ENCODE results near the gene TSPYL2. TPM values are rescaled to one million over a fixed set of nuclear protein-coding genes. Genes with fewer than 3 reads are reported as not detected.

The TSPYL2 gene
- total RNA-seq, 3 donors from 2014 or later (not counting 1 experiment from before 2014, with no cell fraction given): 103 to 318 (median 139) TPM

- no peaks in the 10 kb centered on the region for H3K27me3 ChIP-seq (ENCODE audit: control insufficient read depth, insufficient read depth, low read length)
- 96% methylated on average over 21 of the region's 21 CpGs for WGBS (ENCODE audit: insufficient coverage)
- Mint-ChIP-seq H3K27me3 (ENCODE audit: low read depth in 2 of 2) (no peaks in the 10 kb centered on the region), H3K36me3 (no peaks in the 10 kb centered on the region), H3K4me1 (peaks cover 13 to 25% of the 10 kb centered on the region in 2 donors), H3K4me3 (no peak overlapping the region), H3K9me3 (no peaks in the 10 kb centered on the region), H3K27ac (no peak overlapping the region)
- H3K4me3 ChIP-seq (ENCODE audit: low read length): no peak overlapping the region
- H3K4me1 ChIP-seq (ENCODE audit: control insufficient read depth, insufficient read depth, low read length): peaks cover 16% of the 10 kb centered on the region
- H3K27ac ChIP-seq (ENCODE audit: low read length): no peak overlapping the region
- DNase-seq: no peak
- H3K9me3 ChIP-seq (ENCODE audit: control insufficient read depth, insufficient read depth, low read length): no peaks in the 10 kb centered on the region
- H3K36me3 ChIP-seq (ENCODE audit: control insufficient read depth, insufficient read depth, low read length): no peaks in the 10 kb centered on the region
- intact Hi-C loops (cut with micrococcal nuclease): no loop called here
- no peak for ATAC-seq
- TF ChIP-seq CTCF (IDR thresholded peaks at IDR 0.05): no peak
Observed at GRCh38 chrX:53076671-53077070, 5.5 kb upstream of the TSPYL2 start.

GRCh38 chrX:53077207-53078197 is 4.7 kb upstream of the TSPYL2 start:
- TF ChIP-seq CTCF (IDR thresholded peaks at IDR 0.05): no peak
- no peaks in the 10 kb centered on the region for H3K9me3 Mint-ChIP-seq
- no peaks in the 10 kb centered on the region for H3K27me3 Mint-ChIP-seq (ENCODE audit: low read depth in 2 of 2)
- 92% methylated on average over 25 of the region's 27 CpGs for WGBS (ENCODE audit: insufficient coverage)
- no peaks in the 10 kb centered on the region for H3K27me3 ChIP-seq (ENCODE audit: control insufficient read depth, insufficient read depth, low read length)
- peaks cover 6 to 23% of the 10 kb centered on the region in 2 donors for H3K4me1 Mint-ChIP-seq
- H3K27ac Mint-ChIP-seq: peak overlapping the region in 1 of 2 donors; percentile 65
- intact Hi-C loops (cut with micrococcal nuclease): no loop called here
- H3K27ac ChIP-seq (ENCODE audit: low read length): no peak overlapping the region
- no peak overlapping the region for H3K4me3 Mint-ChIP-seq
- no peaks in the 10 kb centered on the region for H3K36me3 ChIP-seq (ENCODE audit: control insufficient read depth, insufficient read depth, low read length)
- no peaks in the 10 kb centered on the region for H3K9me3 ChIP-seq (ENCODE audit: control insufficient read depth, insufficient read depth, low read length)
- no peak overlapping the region for H3K4me3 ChIP-seq (ENCODE audit: low read length)
- no peak for ATAC-seq
- H3K4me1 ChIP-seq (ENCODE audit: control insufficient read depth, insufficient read depth, low read length): peaks cover 10% of the 10 kb centered on the region
- peak in 1 of 2 donors; percentile 45 for DNase-seq
- no peaks in the 10 kb centered on the region for H3K36me3 Mint-ChIP-seq

- H3K9me3 Mint-ChIP-seq: no peaks in the 10 kb centered on the region
- Histone ChIP-seq H3K36me3 (ENCODE audit: control insufficient read depth, insufficient read depth, low read length) (no peaks in the 10 kb centered on the region), H3K4me1 (ENCODE audit: control insufficient read depth, insufficient read depth, low read length) (peaks cover 19% of the 10 kb centered on the region), H3K27ac (ENCODE audit: low read length) (no peak overlapping the region), H3K4me3 (ENCODE audit: low read length) (no peak overlapping the region), H3K9me3 (ENCODE audit: control insufficient read depth, insufficient read depth, low read length) (no peaks in the 10 kb centered on the region), H3K27me3 (ENCODE audit: control insufficient read depth, insufficient read depth, low read length) (no peaks in the 10 kb centered on the region)
- TF ChIP-seq CTCF (IDR thresholded peaks at IDR 0.05): no peak
- H3K36me3 Mint-ChIP-seq: no peaks in the 10 kb centered on the region
- WGBS (ENCODE audit: insufficient coverage): 100% methylated on average over 1 of the region's 1 CpG
- peak overlapping the region in 1 of 2 donors; percentile 94 for H3K27ac Mint-ChIP-seq
- no peak overlapping the region for H3K4me3 Mint-ChIP-seq
- ATAC-seq (no peak), DNase-seq (no peak)
- intact Hi-C loops (cut with micrococcal nuclease): no loop called here
- H3K27me3 Mint-ChIP-seq (ENCODE audit: low read depth in 2 of 2): no peaks in the 10 kb centered on the region
- peaks cover 9 to 35% of the 10 kb centered on the region in 2 donors for H3K4me1 Mint-ChIP-seq
Observed at GRCh38 chrX:53078943-53079342, 3.2 kb upstream of the TSPYL2 start.
